K562 (cell line): ENCODE data around the gene BCAN. TPM values are rescaled to one million over a fixed set of nuclear protein-coding genes. Genes with fewer than 3 reads are reported as not detected.
"Not testable (repeated sequence)": the region's sequence is repeated elsewhere in the genome, so short reads cannot be mapped to it uniquely, and the experiment has no call there.

Experiments
- ATAC-seq: fragments of 200-7000 bp; cut with Tn5 transposase; 3 replicates; pipeline ENCODE4 v1.9.1; 2020; ENCODE audit warnings: moderate library complexity
- BruUV-seq: library from RNA; stranded (reverse); fragments of 400-500 nt; replicated peaks from 2 replicates; lab custom pipeline; 2021; lab: Mats Ljungman, UMichigan
- CTCF ChIA-PET: fragments of 300-600 bp; formaldehyde crosslinking; extraction: SDS; loops from one replicate; lab custom pipeline; 2021; ENCODE audit warnings: low intra/inter-chr PET ratio; lab: Yijun Ruan, JAX
- POLR2A ChIA-PET: fragments of 300-600, 350-650 bp; sonication (Branson Sonifier 250); formaldehyde crosslinking; extraction: SDS; loops from one replicate; lab custom pipeline; 2021; ENCODE audit warnings: antibody characterized with exemption, inconsistent platforms; lab: Yijun Ruan, JAX
- DNase-seq, 4 experiments: peaks; one replicate each; pipeline versions ENCODE4 v3.0.0 to v3.0.0-alpha.2; 2011 to 2018; ENCODE audit warnings: low spot score in 3 of 4, mixed read lengths in 3 of 4; ENCODE audit errors: extremely low read depth in 1 of 4
- FAIRE-seq: peaks from 2 replicates; lab custom pipeline; 2011; peaks lifted over from hg19 to GRCh38; lab: Jason Lieb, UNC
- H2AFZ ChIP-seq: 2 replicates; pipeline ENCODE4 v1.6.0; 2011; ENCODE audit warnings: low read depth, low read length, control low read depth, inconsistent platforms
- H3K27ac ChIP-seq: fragments of 200-600 bp; 3 replicates; pipeline ENCODE4 v1.8.0; 2011; ENCODE audit warnings: low read depth, mild to moderate bottlenecking, control low read depth, inconsistent platforms, low read length, moderate library complexity, mixed read lengths; ENCODE audit errors: extremely low read depth
- H3K27me3 ChIP-seq, 2 experiments: fragments of 300-600 bp in 1 of 2; 2 replicates in 1 of 2; 3 replicates in 1 of 2; pipeline versions ENCODE4 v1.6.0 to v1.8.0; 2011; ENCODE audit warnings: inconsistent platforms in 2 of 2, low read length in 2 of 2, mild to moderate bottlenecking in 1 of 2, mixed read lengths in 1 of 2, moderate library complexity in 1 of 2; ENCODE audit not compliant: control insufficient read depth in 2 of 2, insufficient read depth in 2 of 2
- H3K36me3 ChIP-seq: fragments of 300-600 bp; 3 replicates; pipeline ENCODE4 v1.8.0; 2011; ENCODE audit warnings: mild to moderate bottlenecking, low read length, inconsistent platforms; ENCODE audit not compliant: control insufficient read depth, insufficient read depth
- H3K4me1 ChIP-seq, 2 experiments: fragments of 200-600 bp in 1 of 2; replicated peaks in 1 of 2; 2 replicates in 1 of 2; 3 replicates in 1 of 2; pipeline versions ENCODE4 v1.5.1 to v1.8.0; 2011; ENCODE audit warnings: inconsistent platforms in 2 of 2, low read length in 2 of 2, mild to moderate bottlenecking in 1 of 2, mixed read lengths in 1 of 2, moderate library complexity in 1 of 2; ENCODE audit not compliant: control insufficient read depth in 2 of 2, insufficient read depth in 2 of 2
- H3K4me2 ChIP-seq: 2 replicates; pipeline ENCODE4 v1.6.1; 2011; ENCODE audit warnings: low read length, control low read depth, inconsistent platforms, mixed read lengths; ENCODE audit not compliant: insufficient read depth
- H3K4me3 ChIP-seq: fragments of 200-600 bp; sonication (generic), shearing (Covaris generic); 2 replicates; pipeline ENCODE4 v1.5.1; 2016; ENCODE audit warnings: control low read depth, inconsistent platforms
- H3K79me2 ChIP-seq: fragments of 200-600 bp; 3 replicates; pipeline ENCODE4 v1.8.0; 2011; ENCODE audit warnings: low read length, inconsistent platforms; ENCODE audit not compliant: control insufficient read depth, insufficient read depth
- H3K9ac ChIP-seq, 2 experiments: 2 replicates each; pipeline versions ENCODE4 v1.6.0 to v1.6.1; 2011; ENCODE audit warnings: low read depth in 2 of 2, low read length in 2 of 2, control low read depth in 1 of 2, inconsistent platforms in 1 of 2, mild to moderate bottlenecking in 1 of 2, mixed read lengths in 1 of 2; ENCODE audit not compliant: insufficient read depth in 1 of 2
- H3K9me1 ChIP-seq: one replicate; pipeline ENCODE4 v1.6.0; 2011; ENCODE audit warnings: inconsistent platforms, mild to moderate bottlenecking, low read length, moderate library complexity; ENCODE audit not compliant: control insufficient read depth, insufficient read depth
- H3K9me3 ChIP-seq: replicated peaks from 2 replicates; pipeline ENCODE4 v1.5.1; 2011; ENCODE audit warnings: low read depth, low read length, inconsistent platforms; ENCODE audit not compliant: control insufficient read depth, insufficient read depth
- H4K20me1 ChIP-seq: replicated peaks from 2 replicates; pipeline ENCODE4 v1.6.1; 2011; ENCODE audit warnings: low read length, inconsistent platforms, mixed read lengths; ENCODE audit not compliant: control insufficient read depth, insufficient read depth
- CTBP1 ChIP-seq: fragments of 450-650 bp; IDR thresholded peaks from 2 replicates; pipeline ENCODE4 v1.6.1; 2016; ENCODE audit warnings: borderline replicate concordance
- E2F3 ChIP-seq: fragments of 250-450 bp; sonication (Bioruptor Pico); IDR thresholded peaks from 2 replicates; pipeline ENCODE4 v1.4.0; 2020; ENCODE audit warnings: mild to moderate bottlenecking
- GATAD2A ChIP-seq: fragments of 450-650 bp; IDR thresholded peaks from 2 replicates; pipeline ENCODE4 v1.6.1; 2017
- MIER1 ChIP-seq: fragments of 450-650 bp; IDR thresholded peaks from 2 replicates; pipeline ENCODE4 v1.6.1; 2016; ENCODE audit warnings: antibody characterized with exemption, mild to moderate bottlenecking, low read depth
- PRDM10 ChIP-seq: fragments of 450-650 bp; IDR thresholded peaks from 2 replicates; pipeline ENCODE4 v1.6.1; 2018; ENCODE audit not compliant: partially characterized antibody
- PURB ChIP-seq: sonication (generic); formaldehyde crosslinking; IDR thresholded peaks from 2 replicates; pipeline ENCODE4 v1.9.0; 2021; ENCODE audit warnings: low read depth, mild to moderate bottlenecking, missing genetic modification reagents
- RCOR1 ChIP-seq, 2 experiments: IDR thresholded peaks; 2 replicates each; pipeline ENCODE4 v1.6.1; 2012; ENCODE audit warnings: low read depth in 2 of 2, low read length in 2 of 2, borderline replicate concordance in 1 of 2, improper control_type of control experiment in 1 of 2
- REST ChIP-seq, 2 experiments: fragments of 450-650 bp; formaldehyde crosslinking in 1 of 2; IDR thresholded peaks; 2 replicates each; pipeline versions ENCODE4 v1.4.0 to v1.6.1; 2014 to 2020; ENCODE audit warnings: mild to moderate bottlenecking in 2 of 2, borderline replicate concordance in 1 of 2, low read depth in 1 of 2
- SRF ChIP-seq, 2 experiments: fragments of 250-450, 450-650 bp in 1 of 2; sonication (Bioruptor Pico) in 1 of 2; sonication (generic) in 1 of 2; formaldehyde crosslinking; IDR thresholded peaks; 2 replicates each; pipeline versions ENCODE4 v1.5.0 to v1.5.1; 2020 to 2022; ENCODE audit warnings: mild to moderate bottlenecking in 1 of 2, missing genetic modification reagents in 1 of 2
- WGBS: fragments of 100-300 bp; shearing (Covaris generic); methylation state at CpG from one replicate; pipeline ENCODE4 v1.1.6; 2016; ENCODE audit warnings: low coverage, mixed read lengths; ENCODE audit not compliant: insufficient coverage; ENCODE audit errors: missing lambda C conversion rate; 5-methylcytosine and 5-hydroxymethylcytosine counted together
- in situ Hi-C: fragments of 300-500 bp; cut with MboI; formaldehyde crosslinking; loops from 4 replicates; pipeline ENCODE4 v1.15.0; 2018; ENCODE audit warnings: inconsistent platforms, mixed read lengths
- intact Hi-C: fragments of 100-400 bp; cut with micrococcal nuclease; formaldehyde crosslinking; loops from 2 replicates; pipeline ENCODE4 v1.14.2; 2022
- polyA plus RNA-seq, 8 experiments: library from polyadenylated mRNA; depleted of rRNA in 4 of 8; stranded (reverse) in 5 of 8; unstranded in 3 of 8; fragments of >200 nt; fragmentation: Nextera tagmentation in 2 of 8; fragmentation: Illumina TruSeq in 1 of 8; extraction: Ambion mirVana in 2 of 8; extraction: Trizol in 1 of 8; gene quantifications; 2 replicates each; pipeline versions ENCODE4 v1.2.1 to v1.2.3, GENCODE V29; 2011 to 2014; ENCODE audit warnings: inconsistent platforms in 1 of 8, missing spikeins in 1 of 8
- total RNA-seq, 7 experiments: library from RNA; depleted of rRNA in 6 of 7; stranded (reverse); fragments of >200 nt in 6 of 7; fragmentation: Illumina TruSeq in 2 of 7; extraction: Trizol in 2 of 7; gene quantifications; 2 replicates each; pipeline versions ENCODE4 v1.2.1 to v1.2.3, GENCODE V29; 2011 to 2021; ENCODE audit warnings: low replicate concordance in 1 of 7

Gene BCAN
- total and polyA plus RNA-seq, 9 of the 15 experiments (the other 6 are each of a cell fraction or from before 2014, with no cell fraction given) = 0.04 to 0.33 (median 0.14) TPM; not detected in 5

- peak; percentile 57; the same call in 1 of the 2 replicates for TF ChIP-seq REST (IDR thresholded peaks at IDR 0.05; ENCODE audit: borderline replicate concordance)
- no peak for TF ChIP-seq REST (CRISPR knock-in tag; IDR thresholded peaks at IDR 0.05; ENCODE audit: low read depth)
- TF ChIP-seq GATAD2A = no peak
- TF ChIP-seq RCOR1 (IDR thresholded peaks at IDR 0.05; ENCODE audit: borderline replicate concordance in 1 of 2, low read depth in 2 of 2, low read length in 2 of 2) = 0 out of 4 replicates have a peak, but pooled peaks of 1 of the 2 experiments have one; percentile 35
- TF ChIP-seq MIER1 = 0 out of 2 replicates have a peak, but pooled peaks have one; percentile 53
- TF ChIP-seq CTBP1 = peak; percentile 28; the same call in 1 of the 2 replicates
- TF ChIP-seq PRDM10 = no peak
- TF ChIP-seq PURB (CRISPR knock-in tag) = no peak
- peak in 1 of 2 experiments; percentile 75; a peak in 2 of 4 replicates for TF ChIP-seq SRF (CRISPR knock-in tag; IDR thresholded peaks at IDR 0.05)
- no peak for TF ChIP-seq E2F3 (CRISPR knock-in tag)
These were observed 39.3 kb upstream of the BCAN start (continued) for GRCh38 chr1:156602557-156602993.

- H3K27me3 ChIP-seq, FAIRE-seq, intact Hi-C loops, H2AFZ ChIP-seq, H3K9ac ChIP-seq, BruUV-seq, ATAC-seq, H3K4me1 ChIP-seq, H3K4me3 ChIP-seq, H3K27ac ChIP-seq, H3K36me3 ChIP-seq, H3K9me3 ChIP-seq, H3K79me2 ChIP-seq, H4K20me1 ChIP-seq, H3K9me1 ChIP-seq, in situ Hi-C loops, DNase-seq, H3K4me2 ChIP-seq: not testable (repeated sequence)
- POLR2A ChIA-PET = interaction anchor here (0.6 kb wide), 1 partner anchor 21 kb away, joined by 3 read pairs; no protein-coding TSS in a partner anchor
- 6% methylated on average over 4 of the region's 4 CpGs for WGBS
- CTCF ChIA-PET = interaction anchor here (0.6 to 3.1 kb wide), 10 partner anchors 17 to 224 kb away, joined by 3 to 77 read pairs (median 5); partner anchors contain the start of gene MEF2D
These were observed 34.6 kb upstream of the BCAN start for GRCh38 chr1:156607344-156607743.
